HG03432 (cell line): ENCODE results near the gene ULK3.
A peak's percentile ranks its signal among the peaks of the same experiment; 100 is the strongest.

Experiments
- ATAC-seq: cut with Tn5 transposase; IDR thresholded peaks from one replicate; pipeline ENCODE4 v1.9.1; 2021; ENCODE audit warnings: mild to moderate bottlenecking, moderate library complexity; ENCODE audit not compliant: unreplicated experiment

Gene ULK3

DNA sequence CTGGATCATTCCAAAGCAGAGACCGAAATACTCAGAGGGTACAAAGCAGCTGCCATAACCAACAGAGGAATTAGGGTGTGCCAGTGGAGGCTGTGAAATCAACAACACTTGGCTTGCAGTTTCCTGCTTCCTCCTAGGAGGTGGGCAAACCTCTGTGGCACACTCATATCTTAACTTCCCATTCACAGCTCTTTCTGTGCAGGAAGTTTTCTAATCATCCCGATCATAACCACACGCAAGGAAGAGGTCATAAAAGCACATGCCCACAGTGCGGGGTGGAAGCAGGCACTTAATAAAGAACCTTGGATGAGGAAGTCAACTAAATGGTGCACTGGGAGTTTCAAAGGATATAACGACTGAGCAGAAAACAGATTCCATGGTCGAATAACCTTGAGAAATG is 25.1 kb upstream of the ULK3 start:
- ATAC-seq = no peak

GRCh38 chr15:74867466-74868038 is 24.6 kb upstream of the ULK3 start:
- ATAC-seq = no peak

- ATAC-seq = no peak
These were observed 23.1 kb upstream of the ULK3 start for GRCh38 chr15:74866090-74866489.

- ATAC-seq = no peak
These were observed 22.4 kb upstream of the ULK3 start for GRCh38 chr15:74865316-74865715.

DNA sequence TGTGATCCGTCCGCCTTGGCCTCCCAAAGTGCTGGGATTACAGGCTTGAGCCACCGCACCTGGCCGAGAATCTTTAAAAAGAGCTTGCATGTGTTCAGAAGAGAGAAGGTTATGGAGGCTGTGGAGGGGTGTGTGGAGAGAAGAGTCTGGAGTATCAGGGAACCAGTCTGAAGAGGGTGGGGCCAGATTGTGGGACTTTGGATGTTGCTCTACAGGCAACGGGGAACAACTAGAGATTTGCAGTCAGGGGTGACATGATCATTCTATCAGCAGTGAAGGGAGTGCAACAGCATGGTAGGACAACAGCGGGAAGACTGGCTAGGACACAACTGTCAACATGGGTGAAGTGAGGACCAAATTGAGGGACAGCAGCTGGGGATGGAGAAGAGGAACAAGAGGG is 21.3 kb upstream of the ULK3 start:
- no peak for ATAC-seq

DNA sequence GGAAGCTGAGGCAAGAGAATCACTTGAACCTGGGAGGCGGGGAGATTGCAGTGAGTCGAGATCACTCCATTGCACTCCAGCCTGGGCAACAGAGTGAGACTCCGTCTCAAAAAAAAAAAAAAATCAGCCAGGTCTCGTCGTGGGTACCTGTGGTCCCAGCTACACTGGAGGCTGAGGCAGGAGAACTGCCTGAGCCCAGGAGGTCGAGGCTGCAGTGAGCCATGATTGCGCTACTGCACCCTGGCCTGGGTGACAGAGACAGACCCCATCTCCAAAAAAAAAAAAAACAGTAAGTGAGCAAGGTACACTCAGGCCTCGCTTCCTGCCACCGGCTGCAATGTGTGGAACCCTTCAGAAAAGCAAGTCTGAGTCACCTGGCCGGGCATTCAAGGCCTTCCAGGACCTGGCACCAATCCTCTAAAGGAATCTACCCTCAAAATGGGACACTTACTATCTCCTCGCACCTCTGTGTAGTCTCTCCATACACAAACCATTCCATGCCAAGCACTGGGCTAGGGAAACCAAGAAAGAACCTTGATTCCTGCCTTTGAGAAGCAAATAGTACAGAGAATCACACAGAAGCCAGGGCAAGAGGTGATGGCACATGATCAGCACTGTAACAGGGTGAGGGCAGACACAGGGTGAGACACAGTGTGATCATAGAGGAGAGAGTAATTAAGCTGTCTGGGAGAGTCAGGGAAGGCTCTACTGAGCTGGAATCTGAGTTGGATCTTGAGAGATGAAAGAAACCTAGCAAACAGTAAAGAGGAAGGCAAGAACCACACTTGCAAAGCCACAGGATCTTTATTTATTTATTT is 20.5 kb upstream of the ULK3 start:
- no peak for ATAC-seq

DNA sequence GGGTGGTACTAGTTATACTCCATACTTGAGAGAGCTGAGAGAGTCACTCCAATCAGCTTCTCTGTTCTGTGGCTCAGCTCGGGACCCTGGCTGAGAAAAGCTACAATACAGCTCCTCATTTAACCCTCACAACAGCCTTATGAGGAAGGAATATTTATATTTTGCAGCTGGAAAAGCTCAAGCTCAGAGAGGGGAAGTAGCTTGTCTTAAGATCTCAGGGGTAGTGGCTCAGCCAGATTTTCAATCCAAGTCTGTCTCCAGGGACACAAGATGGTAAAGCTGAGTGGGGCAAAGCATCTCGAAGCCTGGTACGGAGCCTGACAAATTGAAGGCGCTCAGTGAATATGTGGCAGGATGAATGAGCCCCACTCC is 15.4 kb upstream of the ULK3 start:
- no peak for ATAC-seq

- peak; percentile 14 for ATAC-seq
These were observed 14.9 kb upstream of the ULK3 start for GRCh38 chr15:74857671-74858368.

- peak; percentile 76 for ATAC-seq
These were observed 14.2 kb upstream of the ULK3 start for GRCh38 chr15:74857082-74857655.

- no peak for ATAC-seq
These were observed 13.6 kb upstream of the ULK3 start for GRCh38 chr15:74856537-74856936.

- no peak for ATAC-seq
These were observed 12.9 kb upstream of the ULK3 start for GRCh38 chr15:74855857-74856256.

- ATAC-seq = no peak
These were observed 11.6 kb upstream of the ULK3 start for GRCh38 chr15:74854453-74855022.

GRCh38 chr15:74851960-74852359 is 9.0 kb upstream of the ULK3 start:
- ATAC-seq = no peak

DNA sequence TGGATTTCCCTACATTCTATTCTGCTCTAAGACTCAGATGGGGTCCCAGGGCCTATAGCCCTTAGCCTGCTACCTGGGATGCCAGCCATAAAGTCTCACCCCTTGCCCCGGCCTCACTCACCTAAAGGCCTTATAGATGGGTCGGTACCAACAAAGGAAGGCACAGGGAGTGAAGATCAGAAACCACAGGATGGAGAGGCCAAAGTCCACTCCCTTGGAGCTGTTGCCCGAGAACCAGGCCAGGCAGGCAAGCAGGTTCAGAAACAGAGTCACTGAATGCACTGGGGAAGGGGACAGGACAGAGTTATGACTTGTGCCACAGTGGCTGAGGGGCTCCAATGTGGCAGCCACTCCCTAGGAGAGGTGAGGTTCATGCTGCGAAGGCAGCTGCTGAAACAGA is 7.4 kb upstream of the ULK3 start:
- no peak for ATAC-seq

GRCh38 chr15:74847432-74847831 is 4.5 kb upstream of the ULK3 start:
- ATAC-seq = no peak

- ATAC-seq = no peak
These were observed 2.6 kb upstream of the ULK3 start for GRCh38 chr15:74845581-74845980.

DNA sequence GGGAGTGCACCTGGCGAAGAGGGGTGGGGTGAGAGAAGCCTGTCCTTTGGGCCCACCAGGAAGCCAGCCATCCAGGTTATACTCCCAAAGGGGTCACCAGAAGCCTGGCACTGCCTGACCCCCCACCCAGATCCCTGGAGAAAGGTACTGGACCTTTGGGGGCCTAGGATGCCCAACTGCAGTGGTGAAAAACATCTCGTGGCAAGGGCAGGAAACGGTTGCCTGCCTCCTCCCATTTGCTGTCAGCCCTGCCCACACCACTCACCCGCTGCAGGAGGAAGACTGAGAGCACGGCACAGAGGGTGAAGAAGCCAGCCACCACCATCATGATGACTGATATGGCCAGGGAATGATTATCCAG is 2.2 kb upstream of the ULK3 start:
- no peak for ATAC-seq

- no peak for ATAC-seq
These were observed 1.6 kb upstream of the ULK3 start for GRCh38 chr15:74844319-74845207.

DNA sequence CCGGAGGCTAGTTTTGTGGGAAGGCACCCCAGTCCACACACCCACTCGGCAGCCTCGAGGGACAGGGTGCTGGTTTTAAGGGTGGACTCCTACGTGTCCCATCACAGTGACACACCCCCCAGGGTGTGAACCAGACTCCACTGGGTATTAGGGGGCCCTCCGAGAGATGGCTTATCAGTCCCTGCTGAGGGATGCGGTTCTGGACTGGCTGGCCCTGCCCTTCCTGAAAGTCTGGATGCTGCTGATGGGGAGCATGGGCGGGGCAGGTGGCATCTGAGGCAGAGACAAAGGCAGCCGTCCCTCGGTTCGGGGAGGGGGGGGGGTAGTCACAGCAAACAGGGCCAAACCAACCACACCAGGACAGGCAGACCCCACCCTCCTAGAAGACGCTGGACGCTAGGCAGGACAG is 939 bp upstream of the ULK3 start:
- ATAC-seq = no peak

DNA sequence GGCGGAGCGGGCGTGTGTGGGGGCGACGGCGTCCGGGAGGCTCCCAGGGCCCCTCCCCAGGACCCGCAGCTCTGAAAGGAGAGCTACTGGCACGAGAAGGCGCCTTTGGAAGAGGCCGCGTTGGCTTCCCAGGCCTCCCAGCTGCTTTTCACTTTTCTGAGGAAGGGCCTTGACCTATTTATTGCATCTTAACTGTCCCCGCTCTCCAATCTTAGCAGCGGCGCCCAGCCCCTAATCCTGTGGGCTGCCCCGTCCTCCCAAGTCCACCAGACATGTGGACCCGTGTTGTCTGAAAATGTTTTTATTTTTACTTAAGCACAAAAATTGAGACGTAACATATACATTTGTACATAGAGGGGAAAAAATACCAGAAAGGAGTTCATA is 481 bp upstream of the ULK3 start:
- ATAC-seq = no peak
